Pancreas (tissue), 10 donors: ENCODE measurements around the gene ITLN1. TPM values are rescaled to one million over a fixed set of nuclear protein-coding genes. Genes with fewer than 3 reads are reported as not detected.

Experiments
- ATAC-seq, 4 donors: fragments of 200-7000 bp; cut with Tn5 transposase; one replicate each; pipeline versions ENCODE4 v1.8.0 to v1.9.1; 2020; ENCODE audit warnings: mild to moderate bottlenecking in 4 of 4, moderate library complexity in 4 of 4
- DNase-seq, 6 donors: peaks; one replicate each; pipeline ENCODE4 v3.0.0-alpha.2; 2020
- FAIRE-seq: peaks from 2 replicates; lab custom pipeline; 2012; peaks lifted over from hg19 to GRCh38; lab: Jason Lieb, UNC
- H3K27ac ChIP-seq, 4 donors: fragments of 200-600 bp; sonication (generic); 1 replicate in 3 of 4; 2 replicates in 1 of 4; pipeline versions ENCODE4 v1.5.0 to v1.8.0; 2020
- H3K27me3 ChIP-seq, 4 donors: fragments of 200-600 bp; one replicate each; pipeline ENCODE4 v1.8.0; 2021
- H3K36me3 ChIP-seq, 3 donors: fragments of 200-600 bp; sonication (generic) in 1 of 3; one replicate each; pipeline versions ENCODE4 v1.5.0 to v1.8.0; 2020 to 2021
- H3K4me1 ChIP-seq, 3 donors: fragments of 200-600 bp; one replicate each; pipeline ENCODE4 v1.8.0; 2021
- H3K4me3 ChIP-seq, 4 donors: fragments of 200-600 bp; sonication (generic) in 2 of 4; one replicate each; pipeline versions ENCODE4 v1.5.0 to v1.8.0; 2020 to 2021
- H3K9me3 ChIP-seq, 4 donors: fragments of 200-600 bp; one replicate each; pipeline ENCODE4 v1.8.0; 2021
- WGBS, 2 donors: extraction: QIAGEN DNeasy Blood & Tissue Kit; methylation state at CpG; one replicate each; pipeline ENCODE4 v1.1.7; 2013; 5-methylcytosine and 5-hydroxymethylcytosine counted together
- intact Hi-C, 3 donors: fragments of 100-400 bp; cut with DNase I; formaldehyde crosslinking; loops; one replicate each; pipeline versions ENCODE4 v1.11.1 to v1.14.2; 2022
- polyA plus RNA-seq, 2 donors: library from polyadenylated mRNA; stranded (reverse); fragments of 200-250 nt; gene quantifications; one replicate each; pipeline ENCODE4 v1.2.3, GENCODE V29; 2013
- total RNA-seq, 6 donors: library from RNA; stranded (reverse); fragmentation: NEBNext Ultra II Directional in 4 of 6; extraction: Animal tissue kit (Norgen Biotek cat#: 25700) in 4 of 6; gene quantifications; one replicate each; pipeline versions ENCODE4 v1.2.1 to v1.2.4, GENCODE V29; 2021 to 2023
- TF ChIP-seq, protein P1 (sequence below), 4 donors: fragments of 200-600 bp; sonication (generic) in 3 of 4; IDR thresholded peaks; one replicate each; pipeline versions ENCODE4 v1.5.0 to v1.8.0; 2021; ENCODE audit warnings: antibody characterized with exemption in 4 of 4
- donor health status: healthy with polysubstance abuse.
- donor health status: DM: no; HTN: no; CAD: no; lungs with moderate emphysema.
- donor health status: DM: no; HTN: no; CAD: no.
- donor health status: control.
- donor health status: control.
- donor health status: Bipolar disorder and iron deficiency.
- donor health status: DM: yes; HTN: yes; CAD: no.
- donor health status: DM: no; HTN: no; CAD: no.
- donor health status: DM: no; HTN: no; CAD: no.
- donor health status: DM: yes; HTN: yes; CAD: no.

The ITLN1 gene
- total and polyA plus RNA-seq, 8 donors, result 0.12 to 15.1 (median 0.27) TPM; not detected in 2

DNA sequence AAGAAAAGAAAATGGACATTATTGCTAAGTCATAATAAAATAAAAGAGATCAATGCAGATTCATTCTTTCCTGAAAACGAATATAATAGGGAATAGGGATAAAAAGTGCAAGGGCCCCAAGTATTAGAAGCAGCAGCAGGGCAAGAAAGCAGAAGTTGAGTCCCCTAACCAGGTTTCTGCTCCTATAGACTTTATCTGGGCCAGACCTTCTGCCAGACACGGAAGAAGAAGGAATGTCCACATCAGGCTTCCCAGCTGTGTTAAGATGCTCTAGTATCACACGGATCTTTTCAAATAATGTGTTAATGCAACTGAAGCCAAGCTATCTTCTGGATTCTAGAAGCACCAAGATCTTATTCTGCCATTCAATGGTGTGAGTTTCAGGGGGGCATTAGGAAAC is 49.2 kb downstream of the ITLN1 start:
- DNase-seq (no peak), ATAC-seq (no peak), FAIRE-seq (no peak)
- intact Hi-C loops, result loop anchor here in 2 of 3 donors (5.0 to 10.0 kb wide), 3 partner anchors 112 to 299 kb away; partner anchors contain the start of genes DEDD (in 1 of the 2) and ITLN2 (in 1 of the 2)
- TF ChIP-seq, protein P1, sequence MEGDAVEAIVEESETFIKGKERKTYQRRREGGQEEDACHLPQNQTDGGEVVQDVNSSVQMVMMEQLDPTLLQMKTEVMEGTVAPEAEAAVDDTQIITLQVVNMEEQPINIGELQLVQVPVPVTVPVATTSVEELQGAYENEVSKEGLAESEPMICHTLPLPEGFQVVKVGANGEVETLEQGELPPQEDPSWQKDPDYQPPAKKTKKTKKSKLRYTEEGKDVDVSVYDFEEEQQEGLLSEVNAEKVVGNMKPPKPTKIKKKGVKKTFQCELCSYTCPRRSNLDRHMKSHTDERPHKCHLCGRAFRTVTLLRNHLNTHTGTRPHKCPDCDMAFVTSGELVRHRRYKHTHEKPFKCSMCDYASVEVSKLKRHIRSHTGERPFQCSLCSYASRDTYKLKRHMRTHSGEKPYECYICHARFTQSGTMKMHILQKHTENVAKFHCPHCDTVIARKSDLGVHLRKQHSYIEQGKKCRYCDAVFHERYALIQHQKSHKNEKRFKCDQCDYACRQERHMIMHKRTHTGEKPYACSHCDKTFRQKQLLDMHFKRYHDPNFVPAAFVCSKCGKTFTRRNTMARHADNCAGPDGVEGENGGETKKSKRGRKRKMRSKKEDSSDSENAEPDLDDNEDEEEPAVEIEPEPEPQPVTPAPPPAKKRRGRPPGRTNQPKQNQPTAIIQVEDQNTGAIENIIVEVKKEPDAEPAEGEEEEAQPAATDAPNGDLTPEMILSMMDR (IDR thresholded peaks at IDR 0.05), result no peak
- Histone ChIP-seq H3K36me3 (no peaks in the 10 kb centered on the region), H3K4me1 (no peaks in the 10 kb centered on the region), H3K9me3 (no peaks in the 10 kb centered on the region), H3K27ac (no peak overlapping the region), H3K4me3 (no peak overlapping the region), H3K27me3 (no peaks in the 10 kb centered on the region)
- WGBS, 2 donors, result 70 to 74% methylated on average over 3 of the region's 3 CpGs

DNA sequence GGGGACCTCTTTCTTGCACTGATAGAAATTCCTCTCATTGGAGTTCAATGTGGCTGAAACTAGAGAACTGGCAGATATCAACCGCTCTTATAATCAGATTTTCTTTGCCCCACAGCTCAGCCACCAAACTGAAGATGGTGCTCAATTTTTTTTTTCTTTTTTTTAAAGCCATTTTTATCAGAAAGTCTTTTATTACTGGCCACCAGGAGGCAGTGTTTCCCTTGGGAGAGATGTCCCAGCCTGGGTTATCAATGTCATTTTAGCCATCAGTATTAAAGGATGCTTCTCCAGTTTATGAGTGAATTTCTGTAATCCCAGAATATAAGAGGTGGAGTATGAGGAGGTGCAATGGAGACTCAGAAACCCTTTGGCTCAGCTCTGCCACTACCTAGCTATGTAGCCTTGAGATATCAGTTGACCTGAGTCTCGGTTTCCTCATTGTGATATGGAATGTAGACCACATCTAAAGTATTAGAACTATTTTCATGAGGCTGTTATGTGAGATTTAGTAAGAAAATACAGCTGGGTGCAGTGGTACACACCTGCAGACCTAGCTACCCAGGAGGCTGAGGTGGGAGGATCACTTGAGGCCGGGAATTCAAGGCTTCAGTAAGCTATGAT is 49.9 kb downstream of the ITLN1 start:
- intact Hi-C loops, result loop anchor here in 2 of 3 donors (5.0 to 10.0 kb wide), 4 partner anchors 108 to 300 kb away; partner anchors contain the start of genes DEDD (in 1 of the 2) and ITLN2 (in 1 of the 2)
- H3K36me3 ChIP-seq, result no peaks in the 10 kb centered on the region
- H3K9me3 ChIP-seq, result no peaks in the 10 kb centered on the region
- H3K4me3 ChIP-seq, result no peak overlapping the region
- 68 to 79% methylated on average over 3 of the region's 3 CpGs for WGBS, 2 donors
- no peaks in the 10 kb centered on the region for H3K4me1 ChIP-seq
- FAIRE-seq (no peak), ATAC-seq (peak in 2 of 4 donors; percentile 56 to 69), DNase-seq (peak in 3 of 6 donors; percentile 7 to 42 (median 37))
- TF ChIP-seq, protein P1 (IDR thresholded peaks at IDR 0.05), result peak in 3 of 4 donors; percentile 28 to 70 (median 48)
- no peak overlapping the region for H3K27ac ChIP-seq
- H3K27me3 ChIP-seq, result no peaks in the 10 kb centered on the region

DNA sequence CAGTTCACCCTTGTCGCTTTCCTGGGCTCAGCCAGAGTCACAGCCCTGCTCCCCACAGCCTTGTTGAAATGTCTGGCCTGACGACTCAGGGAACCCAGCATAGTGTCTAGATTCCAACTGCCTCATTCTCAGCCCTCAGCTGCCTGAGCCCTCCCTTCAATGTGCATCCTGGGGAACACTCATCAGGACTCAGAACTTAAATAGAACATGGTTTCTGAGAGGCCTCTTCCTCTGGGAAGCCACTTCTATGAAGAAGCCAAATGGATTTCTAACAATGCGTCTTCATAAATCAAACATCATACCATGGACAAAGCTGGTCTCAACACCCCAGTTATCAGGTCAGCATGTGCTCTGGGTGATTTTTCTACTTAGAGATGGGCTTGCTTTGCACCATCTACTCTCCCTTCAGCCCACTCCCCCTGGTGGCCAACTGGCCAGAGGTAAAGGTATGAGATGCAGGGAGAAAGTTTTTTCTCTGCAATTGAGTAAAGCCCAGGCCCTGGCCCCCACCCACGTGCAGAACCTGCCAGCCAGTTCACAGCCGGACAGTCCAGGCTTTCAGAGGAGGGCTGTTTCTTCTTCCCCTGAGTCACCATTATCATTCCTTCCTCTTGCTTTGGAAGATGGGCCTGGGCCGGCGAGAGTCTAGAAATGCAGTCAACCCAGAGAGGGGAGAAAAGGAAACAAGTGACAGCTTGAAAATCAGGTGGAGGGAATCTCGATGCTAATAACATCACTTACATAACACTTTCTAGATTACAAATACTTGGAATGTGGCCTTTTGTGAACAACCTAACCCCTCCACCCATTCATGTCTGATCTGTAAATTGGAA is 54.4 kb downstream of the ITLN1 start:
- H3K9me3 ChIP-seq, result no peaks in the 10 kb centered on the region
- DNase-seq (peak; percentile 45 to 89 (median 74)), FAIRE-seq (no peak), ATAC-seq (peak; percentile 53 to 87 (median 82))
- intact Hi-C loops, result loop anchor here in 2 of 3 donors (5.0 to 10.0 kb wide), 2 partner anchors 103 to 304 kb away; partner anchors contain the start of gene DEDD (in 1 of the 2)
- H3K27ac ChIP-seq, result no peak overlapping the region
- H3K4me3 ChIP-seq, result no peak overlapping the region
- TF ChIP-seq, protein P1 (IDR thresholded peaks at IDR 0.05), result peak; percentile 31 to 58 (median 50)
- no peaks in the 10 kb centered on the region for H3K27me3 ChIP-seq
- WGBS, 2 donors, result 45 to 52% methylated on average over 8 of the region's 8 CpGs
- no peaks in the 10 kb centered on the region for H3K4me1 ChIP-seq
- no peaks in the 10 kb centered on the region for H3K36me3 ChIP-seq

DNA sequence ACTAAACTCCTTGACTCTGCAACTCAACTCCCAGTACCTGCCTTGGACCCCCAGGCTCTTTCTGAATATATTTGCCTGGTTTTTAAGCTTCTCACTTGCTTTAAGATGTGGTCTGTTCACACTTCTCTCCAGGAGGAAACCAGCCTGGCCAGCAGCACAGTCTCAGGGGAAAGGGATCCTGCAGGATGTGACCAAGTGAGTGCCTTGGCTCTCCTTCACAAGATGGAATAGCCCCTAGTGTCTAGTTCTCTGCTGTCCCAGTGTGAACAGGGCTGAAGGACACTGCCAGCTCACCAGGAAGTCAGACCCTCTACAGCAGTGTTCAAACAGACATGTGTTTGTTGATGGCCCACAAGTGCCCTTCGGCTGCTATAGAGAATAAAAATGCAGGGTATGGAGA is 55.2 kb downstream of the ITLN1 start:
- H3K27ac ChIP-seq, result no peak overlapping the region
- no peaks in the 10 kb centered on the region for H3K4me1 ChIP-seq
- 74 to 95% methylated on average over 1 of the region's 1 CpG for WGBS, 2 donors
- H3K27me3 ChIP-seq, result no peaks in the 10 kb centered on the region
- no peak for FAIRE-seq
- no peaks in the 10 kb centered on the region for H3K9me3 ChIP-seq
- ATAC-seq, result no peak
- no peaks in the 10 kb centered on the region for H3K36me3 ChIP-seq
- no peak overlapping the region for H3K4me3 ChIP-seq
- TF ChIP-seq, protein P1 (IDR thresholded peaks at IDR 0.05), result no peak
- no peak for DNase-seq
- intact Hi-C loops, result loop anchor here in 2 of 3 donors (5.0 to 10.0 kb wide), 2 partner anchors 102 to 305 kb away; partner anchors contain the start of gene DEDD (in 1 of the 2)
